ENCODE data around the gene DDX5. TPM values are rescaled to one million over a fixed set of nuclear protein-coding genes. Genes with fewer than 3 reads are reported as not detected.
"Not testable (repeated sequence)": the region's sequence is repeated elsewhere in the genome, so short reads cannot be mapped to it uniquely, and the experiment has no call there.

DDX5 gene
- total and polyA plus RNA-seq, 2 of the 4 experiments (the other 2 are of a cell fraction), result 253 to 781 TPM

DNA sequence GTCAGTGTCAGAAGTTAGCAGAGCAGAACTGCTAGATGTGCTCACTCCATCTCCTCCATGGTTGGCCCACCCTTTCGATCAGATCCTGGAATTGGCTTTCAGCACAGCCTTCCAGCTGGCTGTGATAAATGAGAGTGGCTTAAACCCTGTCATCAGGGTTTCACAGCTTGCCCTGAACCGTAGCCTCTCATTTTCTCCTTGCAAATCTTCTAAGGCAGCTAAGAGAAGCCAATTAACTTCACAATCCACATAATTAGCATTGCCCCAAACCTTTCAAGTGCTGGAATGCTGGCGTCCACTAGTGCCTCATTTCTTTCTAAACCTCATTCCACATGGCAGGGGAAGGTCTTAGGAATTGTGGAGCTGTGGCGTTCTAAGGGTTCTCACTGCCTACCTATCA is 35.5 kb downstream of the DDX5 start:
- Histone ChIP-seq H2AFZ (replicated peaks; ENCODE audit: low read length, poor library complexity) (peak overlapping the region; percentile 13), H2BK15ac (ENCODE audit: low read depth, low read length) (no peak overlapping the region), H2AK9ac (replicated peaks; ENCODE audit: low read depth, low read length, poor library complexity) (no peak overlapping the region), H3K4me1 (ENCODE audit: control insufficient read depth, insufficient read depth, low read length) (no peaks in the 10 kb centered on the region), H4K91ac (ENCODE audit: insufficient read depth, low read depth, low read length) (no peak overlapping the region), H3K36me3 (ENCODE audit: control insufficient read depth, insufficient read depth, low read length) (no peaks in the 10 kb centered on the region), H2BK120ac (ENCODE audit: low read depth, low read length) (no peak overlapping the region), H3K56ac (ENCODE audit: extremely low read depth, insufficient read depth, low read length) (no peak overlapping the region), H2AK5ac (ENCODE audit: low read depth, low read length) (no peak overlapping the region), H2BK5ac (ENCODE audit: low read depth, low read length, poor library complexity, severe bottlenecking) (no peak overlapping the region), H3K9ac (ENCODE audit: low read depth, low read length) (no peak overlapping the region), H2BK20ac (ENCODE audit: low read depth, low read length) (no peak overlapping the region), H4K5ac (ENCODE audit: low read depth, low read length) (no peak overlapping the region), H3K23ac (ENCODE audit: low read depth, low read length) (no peak overlapping the region), H3K4ac (ENCODE audit: low read depth, low read length) (no peak overlapping the region), H4K8ac (ENCODE audit: low read depth in 2 of 2, low read length in 2 of 2) (no peak overlapping the region), H4K20me1 (ENCODE audit: insufficient read depth, low read length) (no peaks in the 10 kb centered on the region), H3K4me3 (ENCODE audit: insufficient read depth, low read depth, low read length) (no peak overlapping the region), H3K79me1 (ENCODE audit: low read depth in 1 of 2, low read length in 2 of 2) (no peaks in the 10 kb centered on the region), H3K4me2 (ENCODE audit: low read depth, low read length) (no peak overlapping the region), H3K27ac (ENCODE audit: insufficient read depth, low read length) (no peak overlapping the region), H3K14ac (replicated peaks; ENCODE audit: low read depth, low read length) (no peak overlapping the region), H3K18ac (ENCODE audit: low read depth, low read length) (no peak overlapping the region), H3K27me3 (ENCODE audit: control insufficient read depth, insufficient read depth, low read length) (peaks cover 8% of the 10 kb centered on the region), H3K9me1 (ENCODE audit: insufficient read depth, low read length) (no peaks in the 10 kb centered on the region), H3K9me3 (ENCODE audit: control insufficient read depth, insufficient read depth, low read length) (no peaks in the 10 kb centered on the region)
- dilution Hi-C loops (cut with HindIII; ENCODE audit: low sequenced_read_pairs, unreplicated experiment) (no loop called here), intact Hi-C loops (cut with micrococcal nuclease) (no loop called here), in situ Hi-C loops (cut with MboI; ENCODE audit: low sequenced_read_pairs) (no loop called here)
- ATAC-seq (ENCODE audit: low read depth) (no peak), DNase-seq (no peak)
- TF ChIP-seq MAZ (IDR thresholded peaks at IDR 0.05; ENCODE audit: borderline replicate concordance, low read depth, low read length) (no peak), SMC3 (IDR thresholded peaks at IDR 0.05; ENCODE audit: low read depth, low read length) (no peak), POLR2A (IDR thresholded peaks at IDR 0.05; ENCODE audit: low read depth, low read length) (no peak), NFE2L2 (IDR thresholded peaks at IDR 0.05; ENCODE audit: low read depth, low read length) (no peak), CEBPB (IDR thresholded peaks at IDR 0.05; ENCODE audit: low read depth, low read length) (no peak), RCOR1 (IDR thresholded peaks at IDR 0.05; ENCODE audit: insufficient replicate concordance, low read length) (no peak)
- TF ChIP-seq, protein P1, sequence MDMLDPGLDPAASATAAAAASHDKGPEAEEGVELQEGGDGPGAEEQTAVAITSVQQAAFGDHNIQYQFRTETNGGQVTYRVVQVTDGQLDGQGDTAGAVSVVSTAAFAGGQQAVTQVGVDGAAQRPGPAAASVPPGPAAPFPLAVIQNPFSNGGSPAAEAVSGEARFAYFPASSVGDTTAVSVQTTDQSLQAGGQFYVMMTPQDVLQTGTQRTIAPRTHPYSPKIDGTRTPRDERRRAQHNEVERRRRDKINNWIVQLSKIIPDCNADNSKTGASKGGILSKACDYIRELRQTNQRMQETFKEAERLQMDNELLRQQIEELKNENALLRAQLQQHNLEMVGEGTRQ (IDR thresholded peaks at IDR 0.05; ENCODE audit: low read depth, low read length), result no peak
- 20% methylated on average over 1 of the region's 4 CpGs; no CpG with 5 or more reads in 1 of the 2 experiments for WGBS, 2 experiments (ENCODE audit: extremely low coverage in 2 of 2, insufficient read length in 1 of 2)
- ChIA-PET POLR2A (ENCODE audit: unreplicated experiment) (no interaction called here), CTCF (interaction anchor here (0.6 kb wide), 1 partner anchor 15 kb away, joined by 3 read pairs; no protein-coding TSS in a partner anchor)
- BruUV-seq (replicated peaks), result no TSS peak

- H3K9ac ChIP-seq (ENCODE audit: low read depth, low read length); ATAC-seq (ENCODE audit: low read depth); H3K56ac ChIP-seq (ENCODE audit: extremely low read depth, insufficient read depth, low read length); H4K91ac ChIP-seq (ENCODE audit: insufficient read depth, low read depth, low read length); BruUV-seq (replicated peaks); H2AK5ac ChIP-seq (ENCODE audit: low read depth, low read length); H3K23ac ChIP-seq (ENCODE audit: low read depth, low read length); H2BK5ac ChIP-seq (ENCODE audit: low read depth, low read length, poor library complexity, severe bottlenecking); H3K9me3 ChIP-seq (ENCODE audit: control insufficient read depth, insufficient read depth, low read length); H2BK20ac ChIP-seq (ENCODE audit: low read depth, low read length); DNase-seq; H2AK9ac ChIP-seq (replicated peaks; ENCODE audit: low read depth, low read length, poor library complexity); H3K18ac ChIP-seq (ENCODE audit: low read depth, low read length); H3K9me1 ChIP-seq (ENCODE audit: insufficient read depth, low read length); H3K36me3 ChIP-seq (ENCODE audit: control insufficient read depth, insufficient read depth, low read length); H4K8ac ChIP-seq (ENCODE audit: low read depth in 2 of 2, low read length in 2 of 2); H3K14ac ChIP-seq (replicated peaks; ENCODE audit: low read depth, low read length); in situ Hi-C loops (cut with MboI; ENCODE audit: low sequenced_read_pairs); dilution Hi-C loops (cut with HindIII; ENCODE audit: low sequenced_read_pairs, unreplicated experiment); H2BK15ac ChIP-seq (ENCODE audit: low read depth, low read length); H2BK120ac ChIP-seq (ENCODE audit: low read depth, low read length); intact Hi-C loops (cut with micrococcal nuclease); H3K27ac ChIP-seq (ENCODE audit: insufficient read depth, low read length); H3K4me1 ChIP-seq (ENCODE audit: control insufficient read depth, insufficient read depth, low read length); H4K20me1 ChIP-seq (ENCODE audit: insufficient read depth, low read length); H3K4me3 ChIP-seq (ENCODE audit: insufficient read depth, low read depth, low read length); H3K27me3 ChIP-seq (ENCODE audit: control insufficient read depth, insufficient read depth, low read length); H3K4ac ChIP-seq (ENCODE audit: low read depth, low read length); H3K4me2 ChIP-seq (ENCODE audit: low read depth, low read length); H2AFZ ChIP-seq (replicated peaks; ENCODE audit: low read length, poor library complexity); H3K79me1 ChIP-seq (ENCODE audit: low read depth in 1 of 2, low read length in 2 of 2); POLR2A ChIA-PET (ENCODE audit: unreplicated experiment); H4K5ac ChIP-seq (ENCODE audit: low read depth, low read length): not testable (repeated sequence)
- CTCF ChIA-PET, result interaction anchor here (1.2 kb wide), 1 partner anchor 11 kb away, joined by 3 read pairs; no protein-coding TSS in a partner anchor
- WGBS, 2 experiments (ENCODE audit: extremely low coverage in 2 of 2, insufficient read length in 1 of 2), result no CpG with 5 or more reads among the region's 1 CpG
Observed at GRCh38 chr17:64466834-64467233, 39.3 kb downstream of the DDX5 start.

Measured in IMR-90 (cell line).